ENCODE data around the gene TM7SF2.

The TM7SF2 gene

DNA sequence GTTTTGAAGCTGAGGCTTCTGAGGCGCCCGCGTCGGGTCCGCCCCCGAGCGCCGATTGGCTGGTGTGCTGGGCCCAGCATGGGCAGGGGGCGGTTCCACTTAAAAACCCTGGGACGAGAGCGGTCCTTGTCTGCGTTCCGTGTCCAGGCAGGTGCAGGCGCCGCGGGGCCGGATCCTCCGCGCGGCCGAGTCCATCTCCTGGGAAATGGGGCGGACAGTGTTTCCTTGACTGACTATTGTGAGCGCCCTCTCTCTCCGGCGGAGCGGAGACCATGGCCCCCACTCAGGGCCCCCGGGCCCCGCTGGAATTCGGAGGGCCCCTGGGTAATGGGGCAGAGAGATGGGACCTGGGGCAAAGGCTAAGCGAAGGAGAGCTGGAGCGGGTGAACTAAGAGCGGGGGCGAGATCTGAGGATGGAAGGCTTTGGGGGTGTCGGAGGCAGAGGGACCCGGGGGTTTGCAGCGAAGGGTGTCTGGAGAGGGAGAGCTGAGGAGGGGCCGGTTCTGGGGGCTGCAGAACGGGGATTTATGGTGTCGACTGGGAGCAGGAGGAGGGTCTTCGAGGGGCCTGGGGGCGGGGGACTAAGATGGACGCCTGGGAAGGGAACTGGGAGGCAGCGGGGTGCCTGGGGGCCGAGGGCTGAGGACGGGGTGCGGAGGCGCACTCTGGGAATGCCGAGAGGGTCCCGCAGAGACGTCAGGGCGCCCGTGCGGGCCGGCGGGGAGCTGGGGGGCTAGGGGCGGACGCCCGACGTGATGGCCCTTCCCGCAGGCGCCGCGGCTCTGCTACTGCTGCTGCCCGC, at the start of gene TM7SF2:
Gene TM7SF2, plus strand, starts transcription at position 129 of the 802 bp plus-strand sequence. Its CDS starts 144 bp downstream, at position 273.
- DNase-seq (ENCODE audit: low spot score) = peak; percentile 87

DNA sequence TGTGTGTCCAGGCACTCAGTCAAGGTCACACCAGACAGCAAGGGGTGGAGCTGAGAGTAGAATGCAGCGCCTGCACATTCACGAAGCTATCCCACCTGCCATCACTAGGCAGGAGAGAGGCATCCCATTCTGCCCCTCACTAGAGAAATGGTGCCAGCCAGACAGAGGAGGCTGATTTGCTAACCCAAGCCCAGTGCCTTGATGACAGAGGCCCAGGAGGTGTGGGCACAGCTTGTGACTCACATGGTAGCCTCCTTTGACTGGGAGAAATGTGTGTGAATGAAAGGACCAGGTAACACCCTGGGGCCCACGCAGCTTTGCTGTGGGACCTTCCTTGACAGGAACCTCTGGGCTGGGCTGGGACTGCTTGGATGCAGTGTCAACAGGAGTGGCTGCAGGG, 48.1 kb upstream of the TM7SF2 start:
- DNase-seq (ENCODE audit: low spot score) = no peak

DNA sequence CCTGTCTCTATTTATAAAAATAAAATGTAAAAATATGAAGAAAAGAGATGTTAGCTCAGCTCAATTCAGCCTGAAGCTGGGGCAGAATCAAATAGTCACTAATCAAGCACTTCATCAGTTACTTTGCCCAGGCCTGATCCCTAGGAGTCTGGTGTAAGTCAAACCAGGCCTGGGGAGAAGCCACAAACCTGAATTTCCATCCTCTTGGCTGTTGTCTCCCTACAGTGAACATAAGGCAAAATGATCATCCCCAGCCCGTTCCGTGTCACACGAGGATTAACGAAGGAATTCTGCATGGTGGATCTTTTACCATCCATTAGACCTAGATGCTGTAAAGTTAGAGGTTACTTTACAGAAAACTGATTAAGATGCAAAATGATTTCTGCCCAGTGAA, 46.8 kb upstream of the TM7SF2 start:
- no peak for DNase-seq (ENCODE audit: low spot score)

DNA sequence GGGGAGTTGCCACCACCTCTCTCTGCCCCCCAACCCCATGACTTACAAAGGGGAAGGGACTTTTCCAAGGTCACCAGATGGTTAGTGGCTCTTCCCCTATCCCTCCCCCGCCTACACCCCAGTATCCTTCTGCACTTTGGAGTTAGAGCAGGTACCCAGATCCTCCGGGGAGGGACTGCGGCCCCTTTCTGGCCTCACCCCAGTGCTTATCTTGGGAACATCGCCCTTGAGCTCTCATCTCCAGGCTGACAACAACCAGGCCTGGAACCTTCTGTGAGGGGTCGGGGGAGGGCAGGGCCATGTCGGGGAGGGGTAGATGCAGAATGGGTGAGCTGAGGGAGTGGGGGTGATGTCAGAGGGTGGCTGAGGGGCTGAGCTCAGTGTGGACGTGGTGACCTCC, 45.8 kb upstream of the TM7SF2 start:
- DNase-seq (ENCODE audit: low spot score) = no peak

DNA sequence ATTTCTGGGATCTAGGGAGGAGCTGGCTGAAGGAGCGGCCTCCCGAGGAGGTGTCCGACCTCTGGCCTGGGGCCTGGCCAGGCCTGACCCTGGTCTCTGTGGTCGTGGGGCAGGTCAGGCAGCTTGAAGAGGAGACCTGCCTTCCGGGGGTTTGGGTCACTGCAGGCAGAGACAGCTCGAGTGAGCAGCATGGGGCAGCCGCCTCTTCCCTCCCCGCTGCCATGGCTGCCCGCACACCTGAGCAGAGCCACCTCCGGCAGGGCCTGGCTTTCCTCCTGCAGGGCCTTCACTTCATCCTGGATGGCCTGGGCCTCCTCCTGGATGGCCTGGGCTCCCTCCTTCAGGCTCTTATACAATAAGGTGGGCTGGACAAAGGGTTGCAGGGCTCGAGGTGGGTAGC, 45.4 kb upstream of the TM7SF2 start:
- no peak for DNase-seq (ENCODE audit: low spot score)

DNA sequence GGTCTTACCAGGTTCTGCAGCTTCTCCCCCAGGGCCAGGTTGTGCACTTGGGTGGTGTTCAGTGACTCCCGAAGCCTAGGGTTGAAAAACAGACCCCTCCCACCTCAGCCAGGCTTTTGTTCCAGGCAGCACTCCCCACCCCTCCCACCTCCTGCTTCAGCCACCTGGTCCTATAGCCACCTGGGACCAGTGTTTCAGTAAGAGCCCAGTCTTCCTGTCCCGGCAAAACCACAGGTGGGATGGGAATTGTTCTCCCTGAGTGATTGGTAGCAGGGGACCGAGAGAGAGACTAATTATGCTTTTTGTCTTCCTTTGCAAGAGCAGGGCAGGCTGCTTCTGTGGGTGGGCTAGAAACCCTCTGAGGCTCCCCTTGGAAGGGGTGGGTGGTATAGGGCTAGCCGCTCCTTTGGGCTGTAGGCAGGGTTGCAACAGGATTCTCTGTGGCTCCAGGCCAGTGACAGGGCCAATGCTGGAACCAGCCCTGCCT, 44.8 kb upstream of the TM7SF2 start:
- no peak for DNase-seq (ENCODE audit: low spot score)

DNA sequence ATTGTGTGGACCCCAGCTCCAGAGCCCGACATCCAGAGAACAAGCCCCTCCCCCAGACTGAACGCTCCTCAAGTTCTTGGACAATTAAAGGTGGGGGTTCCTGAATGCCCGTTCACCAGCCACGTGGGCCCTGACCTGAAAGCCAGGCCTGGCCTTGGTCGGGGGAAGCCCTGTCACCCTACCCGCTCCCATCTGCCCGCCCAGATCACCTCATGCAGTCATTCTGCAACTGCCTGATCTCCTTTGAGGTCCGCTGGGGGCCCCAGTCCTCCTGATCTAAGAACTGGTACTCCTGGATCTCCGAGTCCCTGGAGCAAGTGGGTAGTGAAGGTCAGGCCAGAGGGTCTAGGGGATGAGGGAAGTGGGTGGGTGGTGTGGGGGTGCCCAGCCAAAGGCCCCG, 44.2 kb upstream of the TM7SF2 start:
- DNase-seq (ENCODE audit: low spot score) = no peak

DNA sequence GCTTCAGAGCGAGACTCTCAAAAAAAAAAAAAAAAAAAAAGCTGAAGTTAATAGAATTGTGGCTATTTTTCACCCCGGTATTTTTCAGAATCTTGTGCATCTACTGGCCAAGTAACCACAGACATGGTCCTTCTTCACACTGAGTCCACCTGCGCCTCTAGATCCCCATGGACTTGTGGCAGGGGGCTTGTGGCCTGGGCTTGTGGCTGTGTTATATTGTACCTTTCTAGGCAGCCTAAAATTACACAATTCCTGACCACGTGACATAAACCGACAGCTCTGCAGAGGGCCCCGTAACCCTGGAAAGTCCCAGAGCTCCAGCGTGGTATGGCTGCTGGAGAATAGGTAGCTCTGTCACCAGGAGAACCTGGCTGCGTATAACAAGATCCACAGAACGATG, 42.5 kb upstream of the TM7SF2 start:
- DNase-seq (ENCODE audit: low spot score) = no peak

DNA sequence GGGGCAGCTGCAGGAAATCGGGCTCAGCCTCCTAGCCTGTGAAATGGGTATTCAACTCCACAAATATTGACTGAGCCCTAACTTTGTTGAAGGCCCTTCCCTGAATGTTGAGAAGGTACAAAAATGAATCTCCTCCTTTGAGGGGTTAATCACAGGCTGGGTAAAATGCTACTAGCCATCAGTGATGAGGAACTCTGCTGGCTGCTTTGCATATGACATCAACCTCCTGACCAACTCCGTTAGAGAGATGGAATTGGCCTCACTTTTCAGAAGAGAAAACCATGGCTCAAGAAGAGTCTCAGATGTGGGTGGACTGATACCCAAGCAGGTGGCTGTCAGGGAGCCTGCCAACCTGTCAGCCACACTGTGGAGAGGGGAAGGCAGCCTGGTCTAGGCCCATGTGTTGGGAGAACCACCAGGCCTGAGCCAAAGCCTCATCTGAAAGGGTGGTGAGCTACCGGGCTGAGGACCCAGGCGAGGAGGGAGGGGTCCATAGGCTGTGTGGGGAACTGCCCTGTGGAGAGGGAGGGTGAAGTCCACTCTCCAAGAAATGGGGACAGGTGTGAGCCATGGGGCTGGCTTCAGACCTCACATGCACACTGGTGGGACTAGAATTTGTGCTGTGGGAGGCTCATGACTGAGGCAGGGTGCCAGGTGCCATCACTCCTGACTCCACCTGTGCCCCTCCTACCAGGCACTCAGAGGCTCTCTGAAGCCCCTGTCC, 39.6 kb upstream of the TM7SF2 start:
- no peak for DNase-seq (ENCODE audit: low spot score)

DNA sequence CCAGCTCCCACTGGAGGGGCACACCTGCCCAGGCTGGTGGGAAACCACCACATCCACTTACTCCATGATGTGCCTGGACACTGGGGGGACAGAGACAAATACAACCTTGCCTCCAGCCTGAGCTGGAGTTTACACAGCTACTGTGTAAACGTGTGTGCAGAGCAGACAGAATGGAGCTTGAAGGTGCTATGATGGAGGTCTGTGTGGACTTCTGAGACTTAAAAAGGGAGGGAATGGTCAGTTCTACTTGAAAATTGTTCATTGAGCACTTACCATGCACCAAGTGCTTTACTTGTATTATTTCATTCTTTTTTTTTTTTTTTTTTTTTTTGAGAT, 39.1 kb upstream of the TM7SF2 start:
- no peak for DNase-seq (ENCODE audit: low spot score)

DNA sequence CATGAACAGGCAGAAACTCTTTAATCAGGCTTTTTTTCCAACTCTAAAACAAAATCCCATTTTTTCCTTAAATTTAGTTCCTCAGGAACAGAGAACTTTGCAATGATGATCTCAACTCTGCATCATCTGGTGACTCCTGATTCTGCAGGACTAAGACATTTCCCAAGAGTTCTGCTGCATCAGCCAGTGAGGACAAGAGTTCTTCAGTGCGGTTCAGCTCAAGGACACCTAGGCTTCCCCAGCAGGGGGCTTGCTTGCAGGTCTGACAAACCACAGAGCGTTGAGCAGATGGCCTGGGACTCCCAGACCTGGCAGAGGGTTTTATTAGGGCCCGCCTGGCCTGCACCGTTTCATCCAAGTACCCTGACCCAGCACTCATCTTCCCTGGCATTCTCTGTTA, 34.2 kb upstream of the TM7SF2 start:
- no peak for DNase-seq (ENCODE audit: low spot score)

DNA sequence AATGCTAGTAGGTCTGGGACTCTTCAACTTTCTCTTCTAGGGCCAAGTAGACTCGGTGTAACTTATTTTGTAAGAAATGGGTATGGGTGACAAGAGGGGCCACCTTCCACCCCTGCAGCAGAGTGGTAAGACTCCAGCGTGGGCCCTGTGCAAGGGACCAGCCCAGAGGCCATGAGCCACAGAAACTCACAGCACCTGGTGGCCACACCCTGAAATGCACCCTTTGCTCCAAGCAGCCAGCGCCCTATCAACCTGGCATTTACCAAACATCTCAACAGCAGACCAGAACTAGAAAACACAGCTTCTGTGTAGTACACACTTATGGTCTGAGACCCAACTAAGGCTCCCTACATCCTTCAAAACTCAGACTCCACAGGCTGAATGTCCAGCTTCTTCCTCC, 33.5 kb upstream of the TM7SF2 start:
- DNase-seq (ENCODE audit: low spot score) = peak; percentile 26

DNA sequence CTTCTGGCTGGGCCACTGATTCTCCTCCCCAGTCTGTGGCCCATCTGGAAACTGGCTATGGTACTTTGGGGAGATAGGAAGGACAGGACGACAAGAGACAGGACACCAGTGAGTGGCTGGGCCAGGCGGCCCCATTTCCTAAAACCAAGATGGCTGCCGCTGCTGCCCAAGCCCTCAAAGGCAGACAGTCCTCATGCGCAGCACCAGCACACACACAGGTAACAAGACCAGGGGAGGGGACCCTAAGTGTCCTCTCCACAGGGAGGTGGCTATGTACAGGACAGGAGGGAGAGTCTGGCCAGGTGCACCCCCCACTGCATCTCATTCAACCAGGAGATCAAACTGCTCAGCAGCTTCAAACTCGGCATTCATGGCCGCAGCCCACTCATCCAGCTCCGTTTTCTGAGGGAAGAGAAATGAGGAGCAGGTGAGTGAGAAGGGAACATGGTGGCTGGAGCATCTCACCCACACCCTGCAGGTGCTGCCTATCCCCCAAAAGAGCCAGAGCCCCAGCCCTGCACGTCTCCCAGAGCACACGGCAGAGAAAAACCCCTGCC, 32.8 kb upstream of the TM7SF2 start:
- no peak for DNase-seq (ENCODE audit: low spot score)

DNA sequence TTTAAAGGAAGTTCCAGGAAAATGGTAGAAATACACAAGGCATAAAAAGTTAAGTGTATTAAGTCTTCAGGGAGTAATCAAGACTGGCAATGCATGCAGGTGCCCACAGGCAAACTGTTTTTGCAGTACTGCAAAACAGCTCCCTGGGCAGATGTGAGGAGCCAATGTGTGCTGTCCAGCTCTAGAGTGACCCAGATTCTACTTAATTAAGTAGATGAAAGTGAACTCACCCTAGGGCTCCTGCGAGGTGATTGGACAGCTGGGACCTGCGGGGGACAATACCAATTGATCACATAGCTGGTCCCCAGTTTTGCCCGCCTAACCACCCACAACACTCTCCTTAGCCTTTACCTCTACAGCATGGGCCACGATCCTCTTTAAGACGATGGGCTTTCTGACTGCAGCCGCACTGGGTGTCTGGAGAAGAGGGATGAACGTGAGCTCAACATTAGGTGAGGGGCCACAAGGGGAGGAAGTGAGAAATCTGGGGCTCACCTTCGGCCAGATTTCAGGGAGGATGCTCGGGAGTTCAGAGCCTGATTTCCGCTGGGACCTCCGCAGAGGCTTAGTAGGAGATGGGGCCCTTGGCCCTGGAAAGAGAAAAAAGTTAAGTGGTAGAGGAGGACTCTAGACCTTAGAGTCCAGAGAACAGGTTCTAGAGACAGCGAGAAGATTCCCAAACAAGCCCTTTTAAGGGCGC, 28.4 kb upstream of the TM7SF2 start:
- no peak for DNase-seq (ENCODE audit: low spot score)

DNA sequence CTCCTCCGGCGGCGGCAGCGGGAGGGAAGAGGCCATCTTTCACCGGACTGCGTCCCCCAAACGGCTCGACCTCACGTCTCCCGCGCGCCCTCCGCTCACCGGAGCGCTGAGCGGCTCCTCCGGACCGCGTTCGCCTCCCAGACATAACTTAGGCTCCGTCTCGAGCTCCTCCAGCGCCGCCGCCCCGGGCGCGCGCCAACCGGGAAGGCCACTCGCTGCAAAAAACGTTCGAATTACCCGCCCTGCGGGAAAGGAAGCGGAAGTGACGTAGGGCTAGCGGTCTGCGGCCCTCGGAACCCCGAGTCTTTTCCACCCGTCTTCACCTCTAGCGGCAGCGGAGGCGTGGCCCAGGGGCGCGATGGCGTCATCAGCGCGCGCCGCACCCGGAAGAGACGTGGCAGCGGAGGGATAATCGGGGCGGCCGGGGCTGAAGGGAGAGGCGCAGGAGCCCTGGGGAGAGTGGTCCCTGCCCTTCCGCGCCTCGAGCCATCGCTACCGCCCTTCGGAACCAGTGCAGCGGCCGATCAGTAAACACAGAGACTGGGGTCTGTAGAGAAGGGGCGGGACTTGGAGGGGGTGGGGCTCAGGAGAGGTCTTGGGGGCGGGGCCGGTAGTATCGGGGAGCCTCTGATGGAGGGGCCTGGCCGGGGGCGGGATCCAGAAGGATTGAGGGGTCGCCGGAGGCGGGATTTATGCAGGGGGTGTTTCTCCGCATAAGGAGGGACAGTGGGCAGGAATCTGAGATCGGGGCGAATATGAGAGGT, 27.7 kb upstream of the TM7SF2 start, which contains the start of the genes CDCA5 and ZFPL1:
Gene CDCA5, minus strand, starts transcription at position 207 of the 764 bp plus-strand sequence. Its CDS starts 62 bp downstream, at position 145.
Gene ZFPL1, plus strand, starts transcription at position 389 of the 764 bp plus-strand sequence. CDS start 477 bp downstream, outside the sequence.
- DNase-seq (ENCODE audit: low spot score) = peak; percentile 92

DNA sequence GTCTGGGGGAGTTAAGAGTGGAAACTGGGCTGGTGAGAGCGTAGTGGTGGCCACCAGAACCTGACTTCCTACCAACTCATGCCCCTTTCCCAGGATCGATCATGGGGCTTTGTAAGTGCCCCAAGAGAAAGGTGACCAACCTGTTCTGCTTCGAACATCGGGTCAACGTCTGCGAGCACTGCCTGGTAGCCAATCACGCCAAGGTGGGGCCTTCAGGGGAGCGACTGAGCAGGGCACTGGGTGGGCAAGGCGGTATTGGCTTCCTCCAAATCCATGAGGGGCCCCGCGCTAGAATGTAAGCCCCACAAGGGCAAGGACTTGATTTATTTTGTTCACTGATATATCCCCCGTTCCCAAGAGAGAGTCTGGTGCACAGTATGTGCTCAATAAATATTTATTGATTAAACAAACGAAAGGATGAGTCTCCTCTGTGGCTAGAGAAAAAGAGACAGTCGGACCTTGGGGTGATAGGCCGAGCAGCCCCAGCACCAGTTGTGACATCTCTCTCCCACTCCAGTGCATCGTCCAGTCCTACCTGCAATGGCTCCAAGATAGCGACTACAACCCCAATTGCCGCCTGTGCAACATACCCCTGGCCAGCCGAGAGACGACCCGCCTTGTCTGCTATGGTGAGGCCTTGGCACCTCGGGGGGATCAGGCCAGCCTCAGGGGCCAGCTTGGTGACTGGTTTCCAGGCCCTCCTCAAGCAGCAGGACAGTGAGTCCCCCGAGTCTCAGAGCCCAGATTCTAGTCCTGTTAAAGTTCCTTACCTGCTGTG, 26.9 kb upstream of the TM7SF2 start:
- no peak for DNase-seq (ENCODE audit: low spot score)

DNA sequence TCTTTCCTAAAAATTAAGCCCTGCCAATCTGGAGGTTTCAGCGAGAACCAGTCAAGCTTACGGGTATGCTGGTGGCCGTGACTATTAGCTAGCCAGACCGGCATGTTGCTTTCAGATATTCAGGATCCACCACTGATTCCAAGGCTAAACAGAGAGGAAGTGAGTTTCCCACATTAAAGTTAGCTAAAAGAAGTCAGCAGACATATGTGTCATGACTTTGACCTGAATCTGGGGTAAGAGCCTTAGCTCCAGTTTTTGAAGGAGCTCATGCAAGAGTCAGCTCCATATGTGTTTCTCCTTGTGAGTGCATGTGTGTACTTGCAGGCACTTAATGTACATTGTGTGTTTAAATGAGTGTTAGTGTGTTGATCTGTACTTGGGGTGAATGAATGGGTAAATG, 26.2 kb upstream of the TM7SF2 start:
- no peak for DNase-seq (ENCODE audit: low spot score)

DNA sequence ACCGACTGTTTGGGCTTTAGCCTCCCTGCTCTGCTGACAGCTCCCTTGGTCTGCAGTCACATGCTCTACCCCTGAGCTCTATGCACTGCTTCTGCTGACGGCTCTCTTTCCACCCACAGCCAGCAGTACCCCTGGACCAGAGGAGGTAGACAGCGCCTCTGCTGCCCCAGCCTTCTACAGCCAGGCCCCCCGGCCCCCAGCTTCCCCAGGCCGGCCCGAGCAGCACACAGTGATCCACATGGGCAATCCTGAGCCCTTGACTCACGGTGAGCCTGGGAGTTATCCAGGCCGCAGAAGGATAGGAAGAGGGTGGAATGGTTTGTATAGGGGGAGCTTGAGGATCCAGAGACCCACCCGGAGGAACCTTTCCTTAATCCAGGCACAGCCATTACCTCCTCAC, 24.9 kb upstream of the TM7SF2 start:
- no peak for DNase-seq (ENCODE audit: low spot score)

DNA sequence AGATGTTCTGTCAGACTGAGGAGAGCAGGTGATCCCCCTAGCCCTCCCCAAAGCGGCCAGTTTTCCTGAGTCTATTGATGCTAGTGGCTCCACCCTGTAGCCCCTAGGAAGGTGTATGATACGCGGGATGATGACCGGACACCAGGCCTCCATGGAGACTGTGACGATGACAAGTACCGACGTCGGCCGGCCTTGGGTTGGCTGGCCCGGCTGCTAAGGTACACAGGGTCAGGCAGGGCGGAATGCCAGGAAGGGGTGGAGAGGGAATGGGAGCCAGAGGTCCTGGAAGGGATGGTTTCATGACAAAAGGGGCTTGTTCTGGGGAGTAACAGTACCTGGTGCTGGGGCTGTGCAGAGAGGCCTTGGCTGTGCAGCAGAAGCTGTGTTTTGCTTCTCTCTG, 24.5 kb upstream of the TM7SF2 start:
- no peak for DNase-seq (ENCODE audit: low spot score)

DNA sequence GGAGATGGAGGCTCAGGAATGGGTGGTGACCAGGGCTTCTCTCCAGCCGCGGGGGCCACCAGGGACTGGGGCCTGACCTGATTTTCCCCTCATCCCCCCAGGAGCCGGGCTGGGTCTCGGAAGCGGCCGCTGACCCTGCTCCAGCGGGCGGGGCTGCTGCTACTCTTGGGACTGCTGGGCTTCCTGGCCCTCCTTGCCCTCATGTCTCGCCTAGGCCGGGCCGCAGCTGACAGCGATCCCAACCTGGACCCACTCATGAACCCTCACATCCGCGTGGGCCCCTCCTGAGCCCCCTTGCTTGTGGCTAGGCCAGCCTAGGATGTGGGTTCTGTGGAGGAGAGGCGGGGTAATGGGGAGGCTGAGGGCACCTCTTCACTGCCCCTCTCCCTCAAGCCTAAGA, 23.8 kb upstream of the TM7SF2 start:
- no peak for DNase-seq (ENCODE audit: low spot score)

DNA sequence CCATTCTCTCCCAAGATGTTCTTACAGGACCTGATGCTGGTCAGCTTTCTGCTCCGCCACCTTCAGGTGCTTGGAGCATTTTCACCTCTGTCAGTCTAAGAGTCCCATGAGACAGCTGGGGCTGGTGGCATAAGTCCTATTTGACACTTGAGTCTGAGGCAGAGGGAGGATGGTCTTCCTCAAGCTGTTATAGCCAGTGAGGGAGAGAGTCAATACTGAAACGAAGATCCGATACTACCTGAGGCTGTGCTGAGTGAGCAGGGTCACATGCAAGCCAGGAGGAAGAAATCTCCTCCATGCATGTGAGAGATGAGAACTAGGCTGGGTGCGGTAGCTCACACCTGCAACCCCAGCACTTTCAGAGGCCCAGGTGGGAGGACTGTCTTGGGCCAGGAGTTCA, 22.1 kb upstream of the TM7SF2 start:
- DNase-seq (ENCODE audit: low spot score) = no peak
